GM21619 (cell line): Measurements from ENCODE around the gene HACE1.
A peak's percentile ranks its signal among the peaks of the same experiment; 100 is the strongest.

Source experiments
- ATAC-seq: cut with Tn5 transposase; IDR thresholded peaks from one replicate; pipeline ENCODE4 v1.9.1; 2021; ENCODE audit not compliant: unreplicated experiment

HACE1 gene

DNA sequence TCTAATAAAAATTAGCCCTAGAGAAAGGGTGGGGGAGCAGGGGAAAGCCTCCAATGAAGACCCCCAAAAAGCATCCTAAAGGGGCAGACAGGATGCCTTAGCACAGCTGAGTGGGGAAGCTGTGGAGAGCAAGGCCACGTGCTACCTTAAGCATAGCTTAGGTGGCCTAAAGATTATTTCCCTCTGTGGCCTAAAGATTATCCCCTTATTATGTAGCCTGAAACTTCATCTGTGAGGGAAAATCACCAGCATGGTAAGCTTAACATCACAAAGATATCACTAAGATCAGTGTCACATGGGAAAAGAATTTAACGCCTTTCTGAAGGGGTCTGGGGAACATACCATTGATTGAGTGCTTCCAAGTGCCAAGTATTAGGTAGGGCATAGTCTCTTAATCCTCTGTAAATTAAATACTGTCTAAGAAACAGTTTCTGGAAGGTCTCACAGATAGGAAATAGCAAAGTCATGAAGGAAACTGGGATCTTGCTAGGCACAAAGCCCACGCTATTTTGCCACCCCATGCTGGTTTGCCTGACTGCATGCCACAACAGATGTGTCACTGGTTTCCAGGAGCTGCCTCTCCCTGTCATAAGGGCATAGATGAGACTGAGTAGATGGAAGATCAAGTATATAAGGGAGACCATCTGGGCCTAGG lies 170.0 kb downstream of the HACE1 start:
- ATAC-seq: no peak

DNA sequence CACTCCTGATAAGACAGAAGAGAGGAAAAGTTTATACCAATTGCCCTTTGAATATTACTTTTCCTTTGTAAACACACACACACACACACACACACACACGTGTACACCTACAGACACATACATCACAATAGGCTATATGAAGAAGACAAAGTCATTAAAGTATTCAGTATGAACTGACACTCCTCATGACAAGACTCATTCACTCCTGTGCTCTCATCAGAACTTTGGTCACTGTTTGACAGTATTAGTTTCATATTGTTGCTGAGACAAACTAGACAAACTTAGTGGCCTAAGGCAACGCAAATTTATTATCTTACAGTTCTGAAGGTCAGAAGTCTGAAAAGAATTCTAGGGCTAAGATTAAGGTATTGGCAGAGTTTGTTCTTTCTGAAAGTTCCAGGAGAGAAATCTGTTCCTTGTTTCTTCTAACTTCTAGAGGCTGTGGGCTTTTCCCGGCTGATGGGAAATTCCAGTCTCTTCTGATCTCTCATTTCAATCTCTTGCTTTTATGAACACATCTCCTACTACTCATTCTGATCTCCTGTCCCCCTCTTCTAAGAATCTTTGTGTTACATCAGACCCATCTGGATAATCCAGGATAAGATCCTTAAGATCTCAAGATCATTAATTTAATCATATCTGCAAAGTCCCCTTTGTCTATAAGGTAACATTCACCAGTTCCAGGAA lies 171.3 kb downstream of the HACE1 start:
- ATAC-seq: peak; percentile 76

DNA sequence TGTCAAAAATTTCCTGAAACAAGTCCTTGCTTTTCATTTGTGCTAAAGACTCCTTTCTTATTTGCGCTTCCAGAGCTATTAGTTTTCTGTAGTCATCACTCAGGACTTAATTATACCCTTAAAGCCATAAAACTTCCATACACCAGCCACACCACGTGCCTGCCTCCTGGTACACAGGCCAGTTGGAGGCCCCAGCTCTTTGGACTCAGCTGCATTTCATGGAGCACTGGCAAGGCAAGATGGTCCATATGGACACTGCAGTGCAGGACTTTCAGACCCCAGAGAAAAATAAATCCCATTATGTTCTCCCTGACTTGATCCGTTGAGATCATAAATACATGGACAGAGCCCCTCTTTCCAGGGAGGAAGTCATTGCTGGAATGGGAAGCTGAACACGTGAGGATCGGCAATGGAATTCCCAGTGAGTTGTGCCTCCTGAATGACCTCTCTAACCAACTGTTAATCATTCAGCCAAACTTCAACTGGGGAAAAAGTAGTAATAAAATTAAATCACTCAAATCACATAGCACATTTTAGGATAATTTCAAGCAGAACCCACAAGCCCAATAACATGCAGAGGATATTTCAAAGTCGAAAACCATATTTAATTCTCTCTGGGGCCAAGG lies 173.1 kb downstream of the HACE1 start:
- ATAC-seq: no peak

DNA sequence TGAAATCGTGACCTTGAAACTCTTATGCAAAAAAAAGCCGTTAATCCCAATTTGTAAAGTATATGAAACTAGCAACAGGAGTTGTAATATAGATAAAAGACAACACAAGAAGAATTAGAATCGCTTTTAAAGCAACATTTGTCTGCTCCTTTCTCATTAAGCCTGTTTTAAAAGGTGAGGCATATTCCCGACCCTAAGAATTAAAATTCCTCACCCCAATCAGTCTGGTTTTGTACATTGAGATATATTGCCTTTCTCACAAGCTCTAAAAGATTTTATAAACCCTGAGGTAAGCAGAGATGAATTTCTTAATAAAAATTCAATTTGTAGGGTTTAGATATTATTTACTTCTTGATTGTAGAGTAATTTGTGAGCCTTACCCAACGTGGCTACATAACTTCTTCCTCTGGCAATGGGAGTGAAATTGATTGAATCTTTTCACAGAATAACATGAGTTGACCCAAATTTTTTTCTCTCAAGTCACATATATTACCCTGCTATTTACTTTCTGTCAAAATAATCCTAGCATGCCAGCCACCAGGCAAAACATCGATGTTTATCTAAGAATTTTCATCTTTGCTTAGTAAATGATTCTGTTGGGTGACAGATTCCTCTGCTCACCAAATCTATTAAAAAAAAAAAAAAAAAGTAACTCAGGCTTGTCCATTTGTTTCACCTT lies 173.7 kb downstream of the HACE1 start:
- ATAC-seq: no peak

DNA sequence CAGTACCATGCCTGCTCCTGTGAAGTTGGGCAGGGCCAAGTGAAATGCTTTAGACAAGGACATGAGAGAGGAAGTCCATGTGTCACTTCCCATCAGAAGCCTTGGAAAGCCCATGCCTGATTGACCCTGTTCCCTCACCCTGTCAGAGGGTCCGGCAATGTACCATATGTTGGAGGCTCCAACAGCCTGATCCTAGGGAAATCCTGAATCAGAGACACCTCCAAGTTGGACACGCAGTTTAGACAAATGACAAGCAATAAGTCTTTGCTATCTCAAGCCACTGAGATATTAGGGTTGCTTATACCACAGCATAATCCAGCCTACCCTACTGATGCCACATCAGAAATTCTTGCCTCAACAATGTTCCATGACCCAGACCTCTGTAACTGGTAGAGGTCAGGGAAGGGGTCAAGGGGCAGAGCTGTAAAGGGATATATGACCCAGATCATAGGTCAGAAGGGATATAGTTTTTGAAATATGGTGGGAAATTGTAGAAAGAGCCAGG lies 174.8 kb downstream of the HACE1 start:
- ATAC-seq: no peak

DNA sequence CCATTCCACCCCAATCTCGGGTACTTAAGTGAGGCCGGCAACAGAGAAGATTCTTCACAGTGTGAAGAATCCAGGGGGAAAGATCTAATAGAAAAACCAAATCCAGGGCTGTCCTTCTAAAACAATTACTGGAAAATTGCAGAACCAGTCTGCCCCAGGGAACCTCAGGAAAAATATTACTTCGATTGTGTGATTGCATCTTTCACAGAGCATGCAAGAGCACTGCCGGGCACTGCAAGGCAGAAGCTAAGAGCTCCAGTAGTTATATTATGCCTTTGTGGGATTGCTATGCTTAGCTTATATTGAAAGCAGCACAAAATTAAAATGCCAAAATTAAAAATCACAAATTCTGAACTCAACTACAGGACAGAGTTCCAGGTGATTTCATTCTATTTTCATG lies 175.9 kb downstream of the HACE1 start:
- ATAC-seq: no peak

DNA sequence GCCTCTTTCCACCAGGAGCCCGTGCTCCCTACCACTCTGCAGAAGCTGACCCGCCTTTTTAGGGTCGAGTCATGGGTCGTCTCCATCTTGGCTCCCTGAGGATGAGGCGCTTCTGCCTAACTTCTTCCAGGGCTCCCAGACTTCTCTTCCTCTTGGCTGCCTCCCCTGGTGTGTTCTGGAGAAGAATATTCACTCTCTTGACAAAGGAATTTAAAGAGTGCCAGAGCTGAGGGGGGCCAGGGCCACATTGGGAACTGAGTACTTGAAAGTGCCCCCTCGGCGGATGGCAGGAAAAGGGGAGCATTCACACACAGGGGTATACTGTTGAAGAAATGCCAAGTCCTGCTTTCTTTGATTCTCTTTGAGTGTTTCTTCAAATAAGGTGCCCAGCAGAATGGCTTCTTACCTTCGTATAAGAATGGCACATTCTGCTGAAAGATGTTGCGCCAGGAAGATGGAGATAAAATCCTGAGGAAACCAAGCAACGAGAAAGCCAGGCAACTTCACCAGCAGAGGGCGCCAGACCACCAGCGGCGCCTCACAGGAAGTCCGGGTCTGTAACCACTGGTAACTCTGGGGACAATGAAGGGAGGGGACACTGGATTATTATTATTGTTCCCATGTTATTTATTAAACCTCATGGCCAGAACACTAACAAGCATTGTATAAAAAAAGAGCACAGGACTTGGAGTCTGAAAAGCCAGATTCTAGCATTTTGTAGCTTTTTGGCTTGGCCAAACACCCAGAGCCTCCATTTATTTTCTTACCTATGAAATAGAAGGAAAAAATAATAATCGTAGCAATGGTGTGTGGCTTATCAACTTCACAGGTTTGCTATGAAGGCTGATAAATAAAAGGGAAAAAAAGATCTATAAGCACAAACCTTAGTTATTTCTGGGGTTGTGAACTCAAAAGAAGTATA lies 176.7 kb downstream of the HACE1 start:
- peak; percentile 81 for ATAC-seq

DNA sequence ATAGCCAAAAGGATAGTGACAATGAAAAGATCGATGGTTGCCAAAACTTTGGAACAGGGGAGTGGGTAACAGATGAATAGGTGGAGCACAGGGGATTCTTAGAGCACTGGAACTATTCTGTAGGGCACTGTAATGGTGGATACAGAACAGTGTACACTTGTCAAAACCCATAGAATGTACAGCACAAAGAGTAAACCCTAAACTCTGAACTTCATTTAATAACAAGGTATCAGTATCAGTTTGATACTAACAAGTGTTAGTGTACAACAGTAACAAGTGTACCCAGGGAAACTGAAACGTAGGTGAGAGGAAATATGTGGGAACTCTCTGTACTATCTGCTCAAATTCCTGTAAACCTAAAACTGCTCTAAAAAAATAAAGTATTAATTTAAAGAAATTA lies 179.2 kb downstream of the HACE1 start:
- no peak for ATAC-seq

DNA sequence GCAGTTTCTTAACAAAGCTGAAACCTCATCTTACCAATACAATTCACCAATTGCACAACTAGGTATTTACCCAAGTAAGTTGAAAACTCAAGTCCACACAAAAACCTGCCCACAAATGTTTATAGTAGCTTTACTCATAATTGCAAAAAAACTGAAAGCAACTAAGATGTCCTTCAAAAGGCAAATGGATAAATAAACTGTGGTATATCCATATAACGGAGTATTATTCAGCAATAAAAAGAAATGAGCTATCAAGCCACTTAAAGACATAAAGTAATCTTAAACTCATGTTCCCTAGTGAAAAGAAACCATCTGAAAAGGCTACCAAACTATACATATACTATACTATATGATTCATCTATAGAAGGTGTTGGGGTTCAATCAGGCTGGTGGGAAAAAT lies 179.7 kb downstream of the HACE1 start:
- ATAC-seq: no peak
